Nephron progenitor cell (in vitro differentiated cells): ENCODE results near the gene DIRAS3.

ENCODE experiments used
- DNase-seq: peaks from one replicate; pipeline ENCODE4 v3.0.0; 2021
- H3K27ac Mint-ChIP-seq: 2 replicates; pipeline ENCODE4 v1.8.0; 2021; ENCODE audit warnings: mild to moderate bottlenecking, moderate library complexity, mixed read lengths
- H3K27me3 Mint-ChIP-seq: 2 replicates; pipeline ENCODE4 v1.8.0; 2021; ENCODE audit warnings: mild to moderate bottlenecking, low read depth, mixed read lengths; ENCODE audit not compliant: poor library complexity
- H3K36me3 Mint-ChIP-seq: 2 replicates; pipeline ENCODE4 v1.8.0; 2021; ENCODE audit warnings: low read depth, mixed read lengths
- H3K4me1 Mint-ChIP-seq: 2 replicates; pipeline ENCODE4 v1.8.0; 2021; ENCODE audit warnings: mixed read lengths
- H3K4me3 Mint-ChIP-seq: 2 replicates; pipeline ENCODE4 v1.8.0; 2021; ENCODE audit warnings: mild to moderate bottlenecking, moderate library complexity, mixed read lengths
- H3K9me3 Mint-ChIP-seq: 2 replicates; pipeline ENCODE4 v1.8.0; 2021; ENCODE audit warnings: mild to moderate bottlenecking, moderate library complexity, mixed read lengths
- TF ChIP-seq, protein P1 (sequence below): fragments of 200-600 bp; sonication (generic); IDR thresholded peaks from 2 replicates; pipeline ENCODE4 v1.5.0; 2021; ENCODE audit warnings: antibody characterized with exemption

Gene DIRAS3, protein sequence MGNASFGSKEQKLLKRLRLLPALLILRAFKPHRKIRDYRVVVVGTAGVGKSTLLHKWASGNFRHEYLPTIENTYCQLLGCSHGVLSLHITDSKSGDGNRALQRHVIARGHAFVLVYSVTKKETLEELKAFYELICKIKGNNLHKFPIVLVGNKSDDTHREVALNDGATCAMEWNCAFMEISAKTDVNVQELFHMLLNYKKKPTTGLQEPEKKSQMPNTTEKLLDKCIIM

DNA sequence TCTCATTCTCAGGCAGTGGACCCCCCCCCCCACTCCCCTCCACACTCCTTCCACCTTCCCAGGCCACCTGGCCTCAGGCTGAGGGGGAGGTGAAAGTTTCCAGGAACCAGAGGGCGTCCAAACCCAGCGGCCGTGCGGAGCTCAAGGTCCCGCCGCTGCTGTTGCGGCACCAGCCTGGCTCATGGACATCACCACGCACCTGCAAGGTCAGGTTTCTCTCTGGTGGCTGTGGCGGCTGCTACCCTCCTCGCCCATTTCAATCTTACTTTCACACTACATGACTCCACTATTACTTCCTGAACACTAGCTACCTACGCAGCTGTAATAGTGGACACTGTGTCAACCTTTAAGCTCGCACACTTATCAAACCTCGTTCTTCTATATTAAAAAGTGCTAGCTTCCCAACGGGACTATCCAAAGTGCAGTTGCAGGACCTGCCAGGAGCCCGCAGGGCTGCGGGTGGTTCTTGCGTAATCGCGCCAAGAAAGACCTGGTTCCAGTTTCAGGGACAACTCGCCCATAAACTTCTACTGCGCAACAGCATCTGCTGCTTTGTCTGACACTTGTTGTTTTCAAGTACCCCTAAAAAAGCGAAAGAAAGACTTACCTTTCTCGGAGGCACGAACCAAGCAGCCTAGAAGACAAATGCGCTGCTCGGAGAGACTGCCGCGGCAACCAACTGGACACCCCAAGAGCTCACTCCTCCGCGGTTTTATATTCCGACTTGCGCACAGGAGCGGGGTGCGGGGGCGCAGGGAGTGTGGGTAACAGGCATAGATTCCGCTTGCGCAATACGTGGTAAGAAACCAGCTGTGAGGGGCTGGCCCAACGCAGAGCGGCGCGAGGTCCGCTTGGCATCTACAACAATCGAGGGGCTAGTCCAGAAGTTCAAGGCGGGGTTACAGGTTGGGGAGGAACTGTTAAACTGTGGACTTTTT is at the start of gene DIRAS3:
Gene DIRAS3, minus strand, starts transcription at position 687 of the 938 bp plus-strand sequence. CDS start 3,330 bp downstream, outside the sequence.
- TF ChIP-seq, protein P1, sequence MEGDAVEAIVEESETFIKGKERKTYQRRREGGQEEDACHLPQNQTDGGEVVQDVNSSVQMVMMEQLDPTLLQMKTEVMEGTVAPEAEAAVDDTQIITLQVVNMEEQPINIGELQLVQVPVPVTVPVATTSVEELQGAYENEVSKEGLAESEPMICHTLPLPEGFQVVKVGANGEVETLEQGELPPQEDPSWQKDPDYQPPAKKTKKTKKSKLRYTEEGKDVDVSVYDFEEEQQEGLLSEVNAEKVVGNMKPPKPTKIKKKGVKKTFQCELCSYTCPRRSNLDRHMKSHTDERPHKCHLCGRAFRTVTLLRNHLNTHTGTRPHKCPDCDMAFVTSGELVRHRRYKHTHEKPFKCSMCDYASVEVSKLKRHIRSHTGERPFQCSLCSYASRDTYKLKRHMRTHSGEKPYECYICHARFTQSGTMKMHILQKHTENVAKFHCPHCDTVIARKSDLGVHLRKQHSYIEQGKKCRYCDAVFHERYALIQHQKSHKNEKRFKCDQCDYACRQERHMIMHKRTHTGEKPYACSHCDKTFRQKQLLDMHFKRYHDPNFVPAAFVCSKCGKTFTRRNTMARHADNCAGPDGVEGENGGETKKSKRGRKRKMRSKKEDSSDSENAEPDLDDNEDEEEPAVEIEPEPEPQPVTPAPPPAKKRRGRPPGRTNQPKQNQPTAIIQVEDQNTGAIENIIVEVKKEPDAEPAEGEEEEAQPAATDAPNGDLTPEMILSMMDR, result no peak
- DNase-seq, result peak; percentile 29
- Mint-ChIP-seq H3K4me3 (peak within 1 kb of the TSS; percentile 77), H3K9me3 (peaks cover 3% of the 10 kb centered on the region), H3K27me3 (peaks cover 50% of the 10 kb centered on the region), H3K36me3 (peaks cover 14% of the 10 kb centered on the region), H3K4me1 (no peaks in the 10 kb centered on the region), H3K27ac (no peak within 1 kb of the TSS)

DNA sequence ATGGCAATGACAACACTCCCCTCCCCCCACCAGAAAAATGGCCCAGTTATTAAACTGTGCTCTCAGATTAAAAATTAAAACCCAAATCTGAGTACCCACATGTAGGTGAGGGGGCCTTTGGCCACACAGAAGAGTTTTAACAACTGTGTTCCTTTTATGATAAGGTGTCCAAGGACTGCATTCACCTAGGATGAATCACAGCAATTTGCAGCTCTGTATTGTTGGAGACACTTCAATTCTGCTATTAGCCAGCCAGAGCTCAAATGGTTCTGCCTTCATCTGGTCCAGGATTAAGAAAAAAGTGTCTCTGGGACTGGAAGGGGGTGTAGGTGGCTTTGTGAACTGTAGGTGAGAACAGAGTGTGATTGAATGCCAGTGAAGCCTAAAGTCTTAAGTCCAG is 43.3 kb upstream of the DIRAS3 start:
- TF ChIP-seq, protein P1, result no peak
- H3K36me3 Mint-ChIP-seq, result peaks cover 38% of the 10 kb centered on the region
- no peaks in the 10 kb centered on the region for H3K27me3 Mint-ChIP-seq
- no peak for DNase-seq
- H3K27ac Mint-ChIP-seq, result no peak overlapping the region
- H3K9me3 Mint-ChIP-seq, result peaks cover 48% of the 10 kb centered on the region
- H3K4me1 Mint-ChIP-seq, result no peaks in the 10 kb centered on the region
- H3K4me3 Mint-ChIP-seq, result no peak overlapping the region

DNA sequence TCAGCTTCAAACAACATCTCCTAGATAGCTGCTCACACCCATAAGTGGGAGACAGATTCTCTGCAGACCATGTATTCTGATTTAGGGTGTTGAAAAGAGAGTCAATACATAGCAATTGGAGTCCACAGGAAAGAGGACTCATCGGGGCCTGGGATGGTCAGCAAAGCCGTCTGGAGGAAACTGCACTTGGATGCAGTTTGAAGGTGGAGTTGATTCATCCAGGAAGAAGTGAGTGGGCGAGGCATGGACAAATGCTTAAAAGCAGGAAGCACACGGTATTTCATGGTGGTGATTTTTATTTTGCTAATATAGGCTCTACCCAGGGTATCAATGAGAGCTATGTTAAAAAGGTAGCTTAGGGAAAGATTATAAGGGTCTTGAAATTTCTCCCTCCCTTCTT is 36.8 kb upstream of the DIRAS3 start:
- Mint-ChIP-seq H3K4me3 (no peak overlapping the region), H3K9me3 (peaks cover 31% of the 10 kb centered on the region), H3K27me3 (no peaks in the 10 kb centered on the region), H3K36me3 (peaks cover 4% of the 10 kb centered on the region), H3K27ac (no peak overlapping the region), H3K4me1 (no peaks in the 10 kb centered on the region)
- no peak for DNase-seq
- TF ChIP-seq, protein P1, result no peak

DNA sequence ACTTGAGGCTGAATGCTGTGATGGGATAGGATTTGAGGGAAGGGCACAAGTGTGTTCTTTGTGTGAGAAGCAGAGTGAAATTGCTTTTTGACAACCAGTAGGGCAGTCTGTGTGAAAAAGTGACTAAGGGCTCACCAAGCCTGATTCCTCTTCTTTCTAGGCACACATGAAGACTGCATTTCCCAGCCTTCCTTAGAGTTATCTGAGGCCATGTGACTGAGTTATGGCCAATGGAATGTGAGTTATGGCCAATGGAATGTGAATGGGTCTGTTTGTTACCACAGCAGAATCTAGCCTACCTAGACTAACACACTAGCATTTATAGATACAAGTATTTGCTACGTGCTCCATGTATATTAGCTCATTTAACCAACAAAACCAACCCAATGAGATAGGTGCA is 35.3 kb upstream of the DIRAS3 start:
- H3K27me3 Mint-ChIP-seq, result no peaks in the 10 kb centered on the region
- no peaks in the 10 kb centered on the region for H3K36me3 Mint-ChIP-seq
- H3K4me3 Mint-ChIP-seq, result no peak overlapping the region
- TF ChIP-seq, protein P1, result no peak
- peaks cover 19% of the 10 kb centered on the region for H3K9me3 Mint-ChIP-seq
- DNase-seq, result no peak
- no peak overlapping the region for H3K27ac Mint-ChIP-seq
- no peaks in the 10 kb centered on the region for H3K4me1 Mint-ChIP-seq

DNA sequence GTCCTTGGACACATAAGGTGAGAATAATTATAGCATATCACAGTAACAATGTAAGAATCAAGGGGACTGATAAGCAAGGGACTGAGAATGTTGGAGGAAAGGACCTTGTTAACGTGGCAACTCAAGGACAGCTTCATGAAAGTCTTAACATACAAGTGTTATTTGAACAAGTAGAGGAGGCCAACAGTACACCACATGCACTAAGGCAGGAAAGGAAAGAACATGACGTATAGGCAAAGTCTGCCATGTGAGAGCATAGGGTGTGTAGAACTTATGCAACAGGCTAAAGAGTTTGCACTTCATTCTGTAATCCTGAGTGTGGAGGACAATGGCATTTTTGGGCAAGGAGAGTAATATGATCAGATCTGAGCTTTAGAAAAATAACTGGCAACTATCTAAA is 33.3 kb upstream of the DIRAS3 start:
- Mint-ChIP-seq H3K36me3 (no peaks in the 10 kb centered on the region), H3K4me1 (no peaks in the 10 kb centered on the region), H3K9me3 (peaks cover under 1% of the 10 kb centered on the region), H3K27me3 (no peaks in the 10 kb centered on the region), H3K4me3 (no peak overlapping the region), H3K27ac (no peak overlapping the region)
- TF ChIP-seq, protein P1, result no peak
- no peak for DNase-seq
